Suprapubic skin (tissue), 4 donors: ENCODE data around the gene ANGEL1. TPM values are rescaled to one million over a fixed set of nuclear protein-coding genes. Genes with fewer than 3 reads are reported as not detected.

Source experiments
- DNase-seq, 2 donors: peaks; one replicate each; pipeline ENCODE4 v3.0.0-alpha.2; 2019; ENCODE audit warnings: low spot score in 2 of 2
- H3K27ac ChIP-seq: fragments of 200-600 bp; sonication (generic); one replicate; pipeline ENCODE4 v1.5.1; 2019
- H3K27me3 ChIP-seq: fragments of 200-600 bp; sonication (generic); one replicate; pipeline ENCODE4 v1.5.1; 2019
- H3K36me3 ChIP-seq: fragments of 200-600 bp; sonication (generic); one replicate; pipeline ENCODE4 v1.5.1; 2019
- H3K4me1 ChIP-seq: fragments of 200-600 bp; sonication (generic); one replicate; pipeline ENCODE4 v1.5.1; 2019
- H3K4me3 ChIP-seq: fragments of 200-600 bp; sonication (generic); one replicate; pipeline ENCODE4 v1.5.1; 2019; ENCODE audit warnings: mild to moderate bottlenecking
- H3K9me3 ChIP-seq: fragments of 200-600 bp; sonication (generic); one replicate; pipeline ENCODE4 v1.5.1; 2019
- EP300 ChIP-seq: sonication (generic); formaldehyde crosslinking; IDR thresholded peaks from one replicate; pipeline ENCODE4 v1.6.1; 2017; ENCODE audit warnings: antibody characterized with exemption
- POLR2A ChIP-seq, 2 donors: fragments of 450-650 bp; IDR thresholded peaks; one replicate each; pipeline ENCODE4 v1.6.1; 2017; ENCODE audit warnings: antibody characterized with exemption in 2 of 2, mild to moderate bottlenecking in 2 of 2, moderate library complexity in 2 of 2
- POLR2AphosphoS5 ChIP-seq, 3 donors: sonication (generic); formaldehyde crosslinking; IDR thresholded peaks; one replicate each; pipeline ENCODE4 v1.6.1; 2017; ENCODE audit warnings: antibody characterized with exemption in 3 of 3
- WGBS: methylation state at CpG from one replicate; pipeline ENCODE4 v1.1.5; 2018; 5-methylcytosine and 5-hydroxymethylcytosine counted together
- total RNA-seq, 4 donors: library from RNA; depleted of rRNA; stranded (reverse); fragments of >200 nt; gene quantifications; one replicate each; pipeline ENCODE4 v1.1.0, GENCODE V29; 2016
- TF ChIP-seq, protein P1 (sequence below), 2 donors: fragments of 200-600 bp in 1 of 2; fragments of 450-650 bp in 1 of 2; sonication (generic) in 1 of 2; IDR thresholded peaks; one replicate each; pipeline ENCODE4 v1.5.1; 2016 to 2019; ENCODE audit warnings: antibody characterized with exemption in 2 of 2, mild to moderate bottlenecking in 1 of 2, moderate library complexity in 1 of 2

The ANGEL1 gene
- total RNA-seq, 4 donors from 2014 or later, result 17.1 to 25.8 (median 21.9) TPM

- Histone ChIP-seq H3K27me3 (no peaks in the 10 kb centered on the region), H3K36me3 (peaks cover 25% of the 10 kb centered on the region), H3K4me3 (no peak overlapping the region), H3K4me1 (peaks cover 11% of the 10 kb centered on the region), H3K27ac (no peak overlapping the region), H3K9me3 (no peaks in the 10 kb centered on the region)
- peak in 1 of 2 donors; percentile 62 for DNase-seq
- 68% methylated on average over 15 of the region's 16 CpGs for WGBS
- TF ChIP-seq EP300 (no peak), POLR2A (IDR thresholded peaks at IDR 0.05) (no peak)
Observed at GRCh38 chr14:76778546-76779215, 34.0 kb downstream of the ANGEL1 start.

DNA sequence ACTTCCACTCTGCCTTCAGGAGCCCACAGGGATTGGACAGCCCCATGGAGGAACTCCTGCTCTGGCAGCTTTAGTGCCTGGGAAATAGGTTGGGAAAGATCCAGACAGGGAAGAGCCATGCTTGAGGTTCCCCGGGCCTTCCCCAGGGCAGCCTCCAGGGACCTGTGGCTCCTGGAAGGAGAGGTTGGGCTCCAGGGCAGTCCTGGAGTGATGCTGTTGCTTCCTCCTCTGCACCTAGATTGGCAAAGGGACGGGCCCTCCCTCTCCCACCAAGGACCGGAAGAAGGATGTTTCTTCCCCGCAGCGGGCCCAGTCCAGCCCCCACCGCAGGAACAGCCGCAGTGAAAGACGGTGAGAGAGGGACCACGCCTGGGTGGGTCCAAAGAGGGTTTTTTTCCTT lies 35.0 kb downstream of the ANGEL1 start:
- Histone ChIP-seq H3K9me3 (no peaks in the 10 kb centered on the region), H3K4me1 (peaks cover 20% of the 10 kb centered on the region), H3K27ac (no peak overlapping the region), H3K27me3 (no peaks in the 10 kb centered on the region), H3K36me3 (peaks cover 22% of the 10 kb centered on the region), H3K4me3 (no peak overlapping the region)
- WGBS, result 72% methylated on average over 9 of the region's 9 CpGs
- TF ChIP-seq EP300, result no peak
- TF ChIP-seq POLR2AphosphoS5 (IDR thresholded peaks at IDR 0.05), result no peak
- TF ChIP-seq, protein P1, sequence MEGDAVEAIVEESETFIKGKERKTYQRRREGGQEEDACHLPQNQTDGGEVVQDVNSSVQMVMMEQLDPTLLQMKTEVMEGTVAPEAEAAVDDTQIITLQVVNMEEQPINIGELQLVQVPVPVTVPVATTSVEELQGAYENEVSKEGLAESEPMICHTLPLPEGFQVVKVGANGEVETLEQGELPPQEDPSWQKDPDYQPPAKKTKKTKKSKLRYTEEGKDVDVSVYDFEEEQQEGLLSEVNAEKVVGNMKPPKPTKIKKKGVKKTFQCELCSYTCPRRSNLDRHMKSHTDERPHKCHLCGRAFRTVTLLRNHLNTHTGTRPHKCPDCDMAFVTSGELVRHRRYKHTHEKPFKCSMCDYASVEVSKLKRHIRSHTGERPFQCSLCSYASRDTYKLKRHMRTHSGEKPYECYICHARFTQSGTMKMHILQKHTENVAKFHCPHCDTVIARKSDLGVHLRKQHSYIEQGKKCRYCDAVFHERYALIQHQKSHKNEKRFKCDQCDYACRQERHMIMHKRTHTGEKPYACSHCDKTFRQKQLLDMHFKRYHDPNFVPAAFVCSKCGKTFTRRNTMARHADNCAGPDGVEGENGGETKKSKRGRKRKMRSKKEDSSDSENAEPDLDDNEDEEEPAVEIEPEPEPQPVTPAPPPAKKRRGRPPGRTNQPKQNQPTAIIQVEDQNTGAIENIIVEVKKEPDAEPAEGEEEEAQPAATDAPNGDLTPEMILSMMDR (IDR thresholded peaks at IDR 0.05), result no peak
- no peak for TF ChIP-seq POLR2A (IDR thresholded peaks at IDR 0.05)
- DNase-seq, result peak in 1 of 2 donors; percentile 53

DNA sequence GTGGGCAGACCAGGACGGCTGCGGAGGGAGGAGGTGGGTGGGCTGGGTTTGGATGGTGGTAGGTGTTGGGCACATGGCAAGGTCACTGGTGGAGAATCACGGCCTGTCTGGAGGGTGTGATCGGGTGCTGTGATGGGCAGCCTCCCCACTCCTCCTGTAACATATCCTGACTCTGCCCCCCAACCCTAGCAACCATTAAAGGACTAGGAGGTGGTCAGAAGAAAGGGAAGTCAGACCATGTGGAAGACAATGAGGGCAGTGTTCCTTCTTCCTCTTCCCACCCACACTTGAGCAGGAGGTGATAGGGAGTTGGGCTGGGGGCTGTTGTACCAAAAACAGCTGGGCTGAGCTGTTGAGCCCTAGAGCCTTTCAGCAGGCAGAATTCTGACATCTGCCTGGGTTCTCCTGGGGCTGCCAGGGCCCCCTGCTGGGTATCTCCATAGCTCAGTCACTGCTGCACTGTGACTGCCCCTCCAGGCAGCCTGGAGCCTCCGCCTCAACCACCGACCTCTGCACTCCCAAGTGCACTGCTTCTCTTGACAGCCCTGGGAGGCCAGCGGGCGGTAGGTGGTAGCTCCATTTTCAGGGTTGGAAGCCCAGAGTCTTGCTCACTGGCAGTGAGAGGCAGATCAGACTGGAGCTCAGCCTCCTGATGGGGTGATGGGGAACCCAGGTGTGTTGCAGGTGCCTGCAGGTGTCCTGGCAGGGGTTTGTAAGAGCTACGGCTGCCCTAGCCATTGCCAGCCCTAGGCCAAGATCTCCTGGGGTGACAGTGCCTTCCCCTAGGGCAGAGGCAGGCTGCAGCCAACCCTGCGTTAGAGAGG lies 36.0 kb downstream of the ANGEL1 start:
- Histone ChIP-seq H3K27me3 (no peaks in the 10 kb centered on the region), H3K27ac (no peak overlapping the region), H3K4me1 (peaks cover 28% of the 10 kb centered on the region), H3K4me3 (no peak overlapping the region), H3K36me3 (peaks cover 13% of the 10 kb centered on the region), H3K9me3 (no peaks in the 10 kb centered on the region)
- WGBS, result 79% methylated on average over 10 of the region's 10 CpGs
- peak in 1 of 2 donors; percentile 67 for DNase-seq
- TF ChIP-seq POLR2A (IDR thresholded peaks at IDR 0.05) (no peak), POLR2AphosphoS5 (IDR thresholded peaks at IDR 0.05) (no peak), EP300 (no peak)
- TF ChIP-seq, protein P1 (IDR thresholded peaks at IDR 0.05), result no peak

GRCh38 chr14:76775695-76776427 lies 36.8 kb downstream of the ANGEL1 start:
- Histone ChIP-seq H3K27me3 (no peaks in the 10 kb centered on the region), H3K9me3 (no peaks in the 10 kb centered on the region), H3K4me1 (peaks cover 30% of the 10 kb centered on the region), H3K27ac (no peak overlapping the region), H3K4me3 (no peak overlapping the region), H3K36me3 (peaks cover 5% of the 10 kb centered on the region)
- DNase-seq, result peak in 1 of 2 donors; percentile 77
- WGBS, result 95% methylated on average over 51 of the region's 54 CpGs
- TF ChIP-seq, protein P1 (IDR thresholded peaks at IDR 0.05), result no peak
- no peak for TF ChIP-seq POLR2A (IDR thresholded peaks at IDR 0.05)
- no peak for TF ChIP-seq POLR2AphosphoS5 (IDR thresholded peaks at IDR 0.05)
- no peak for TF ChIP-seq EP300

DNA sequence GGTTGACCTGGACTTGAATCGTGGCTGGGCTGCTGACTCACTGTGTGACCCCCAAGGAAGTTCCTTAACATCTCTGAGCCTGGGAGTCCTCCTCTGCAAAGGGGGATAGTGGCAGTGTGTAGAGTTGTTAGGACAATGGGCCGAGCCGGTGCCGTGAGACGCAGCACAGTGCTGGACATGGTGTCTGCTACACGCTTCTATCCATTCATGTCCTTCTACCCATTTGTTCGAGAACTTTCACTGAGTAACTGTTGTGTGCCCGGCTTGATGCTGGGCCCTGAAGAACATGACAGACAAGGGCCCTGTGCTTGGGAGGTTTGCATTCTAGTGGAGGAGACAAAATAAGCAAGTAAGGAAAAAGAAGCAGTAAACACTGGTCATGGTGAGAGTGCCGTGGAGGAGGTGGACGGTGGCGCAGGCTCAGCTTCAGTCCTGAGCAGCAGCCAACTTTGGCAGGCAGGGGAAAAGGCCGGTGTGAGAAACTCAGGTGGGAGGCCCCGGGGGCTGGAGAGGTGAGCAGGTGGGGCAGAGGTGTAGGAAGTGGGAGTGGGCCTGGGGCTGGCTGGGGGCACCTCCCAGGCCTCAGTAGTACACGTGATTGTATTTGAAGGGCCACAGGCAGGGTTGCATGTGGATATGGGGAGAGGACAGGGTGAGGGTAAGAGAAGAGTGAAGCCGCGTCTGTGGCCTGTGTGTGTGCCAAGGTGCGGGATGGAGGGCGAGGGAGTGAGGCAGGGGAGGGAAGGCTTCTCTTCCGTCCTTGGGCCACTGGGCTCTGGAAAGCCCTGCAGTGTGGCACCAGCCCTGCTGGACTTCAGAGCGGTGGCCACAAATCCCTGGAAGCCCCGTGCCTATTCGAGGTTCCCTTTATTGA lies 37.6 kb downstream of the ANGEL1 start:
- Histone ChIP-seq H3K9me3 (no peaks in the 10 kb centered on the region), H3K27ac (no peak overlapping the region), H3K36me3 (peaks cover 4% of the 10 kb centered on the region), H3K27me3 (no peaks in the 10 kb centered on the region), H3K4me3 (no peak overlapping the region), H3K4me1 (peaks cover 30% of the 10 kb centered on the region)
- peak in 1 of 2 donors; percentile 65 for DNase-seq
- WGBS, result 87% methylated on average over 22 of the region's 22 CpGs
- TF ChIP-seq, protein P1 (IDR thresholded peaks at IDR 0.05), result no peak
- no peak for TF ChIP-seq POLR2A (IDR thresholded peaks at IDR 0.05)
- TF ChIP-seq POLR2AphosphoS5 (IDR thresholded peaks at IDR 0.05), result no peak
- no peak for TF ChIP-seq EP300
